ENCODE data around the gene SLC35F6.

Gene SLC35F6

DNA sequence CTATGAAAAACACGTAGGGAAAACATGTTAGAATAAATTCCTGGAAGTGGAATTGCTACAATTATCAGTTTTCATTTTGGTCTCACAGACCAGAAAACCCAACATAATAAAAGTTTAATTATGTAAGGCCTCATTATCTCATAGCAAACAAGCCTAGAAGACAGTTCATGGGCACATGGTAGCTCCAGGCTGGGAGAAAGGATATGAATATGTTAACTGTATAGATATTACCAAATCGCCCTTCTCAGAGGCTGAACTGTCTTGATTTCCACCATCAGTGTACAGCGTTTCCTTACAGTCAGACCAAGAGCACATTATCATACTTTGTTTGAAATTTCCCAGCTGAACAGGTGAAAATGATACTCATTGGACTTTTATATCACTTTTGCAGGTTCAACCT, 17.1 kb upstream of the SLC35F6 start:
- TF ChIP-seq, protein P1, sequence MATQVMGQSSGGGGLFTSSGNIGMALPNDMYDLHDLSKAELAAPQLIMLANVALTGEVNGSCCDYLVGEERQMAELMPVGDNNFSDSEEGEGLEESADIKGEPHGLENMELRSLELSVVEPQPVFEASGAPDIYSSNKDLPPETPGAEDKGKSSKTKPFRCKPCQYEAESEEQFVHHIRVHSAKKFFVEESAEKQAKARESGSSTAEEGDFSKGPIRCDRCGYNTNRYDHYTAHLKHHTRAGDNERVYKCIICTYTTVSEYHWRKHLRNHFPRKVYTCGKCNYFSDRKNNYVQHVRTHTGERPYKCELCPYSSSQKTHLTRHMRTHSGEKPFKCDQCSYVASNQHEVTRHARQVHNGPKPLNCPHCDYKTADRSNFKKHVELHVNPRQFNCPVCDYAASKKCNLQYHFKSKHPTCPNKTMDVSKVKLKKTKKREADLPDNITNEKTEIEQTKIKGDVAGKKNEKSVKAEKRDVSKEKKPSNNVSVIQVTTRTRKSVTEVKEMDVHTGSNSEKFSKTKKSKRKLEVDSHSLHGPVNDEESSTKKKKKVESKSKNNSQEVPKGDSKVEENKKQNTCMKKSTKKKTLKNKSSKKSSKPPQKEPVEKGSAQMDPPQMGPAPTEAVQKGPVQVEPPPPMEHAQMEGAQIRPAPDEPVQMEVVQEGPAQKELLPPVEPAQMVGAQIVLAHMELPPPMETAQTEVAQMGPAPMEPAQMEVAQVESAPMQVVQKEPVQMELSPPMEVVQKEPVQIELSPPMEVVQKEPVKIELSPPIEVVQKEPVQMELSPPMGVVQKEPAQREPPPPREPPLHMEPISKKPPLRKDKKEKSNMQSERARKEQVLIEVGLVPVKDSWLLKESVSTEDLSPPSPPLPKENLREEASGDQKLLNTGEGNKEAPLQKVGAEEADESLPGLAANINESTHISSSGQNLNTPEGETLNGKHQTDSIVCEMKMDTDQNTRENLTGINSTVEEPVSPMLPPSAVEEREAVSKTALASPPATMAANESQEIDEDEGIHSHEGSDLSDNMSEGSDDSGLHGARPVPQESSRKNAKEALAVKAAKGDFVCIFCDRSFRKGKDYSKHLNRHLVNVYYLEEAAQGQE (IDR thresholded peaks at IDR 0.05; ENCODE audit: insufficient read depth in 1 of 2, low read depth in 2 of 2, low read length in 2 of 2), result no peak
- TF ChIP-seq POLR2AphosphoS5 (IDR thresholded peaks at IDR 0.05; ENCODE audit: low read depth, low read length), result no peak
- no peak for TF ChIP-seq FOXP2 (optimal IDR thresholded peaks at IDR 0.05; ENCODE audit: borderline replicate concordance, extremely low read depth, extremely low read length, insufficient read depth)
- no peak for TF ChIP-seq TAF1 (IDR thresholded peaks at IDR 0.05; ENCODE audit: borderline replicate concordance, insufficient read depth, low read length)
- TF ChIP-seq SIN3A (IDR thresholded peaks at IDR 0.05; ENCODE audit: borderline replicate concordance, insufficient read depth, low read length), result no peak

GRCh38 chr2:26752656-26753055, 11.4 kb upstream of the SLC35F6 start:
- TF ChIP-seq SIN3A (IDR thresholded peaks at IDR 0.05; ENCODE audit: borderline replicate concordance, insufficient read depth, low read length) (peak; percentile 64; the same call in 1 of the 2 replicates), TAF1 (IDR thresholded peaks at IDR 0.05; ENCODE audit: borderline replicate concordance, insufficient read depth, low read length) (peak; percentile 43; the same call in 1 of the 2 replicates), FOXP2 (optimal IDR thresholded peaks at IDR 0.05; ENCODE audit: borderline replicate concordance, extremely low read depth, extremely low read length, insufficient read depth) (no peak), POLR2AphosphoS5 (IDR thresholded peaks at IDR 0.05; ENCODE audit: low read depth, low read length) (0 out of 2 replicates have a peak, but pooled peaks have one; percentile 33)
- TF ChIP-seq, protein P1 (IDR thresholded peaks at IDR 0.05; ENCODE audit: insufficient read depth in 1 of 2, low read depth in 2 of 2, low read length in 2 of 2), result peak in 1 of 2 experiments; percentile 33; a peak in 1 of 4 replicates

- no peak for TF ChIP-seq SIN3A (IDR thresholded peaks at IDR 0.05; ENCODE audit: borderline replicate concordance, insufficient read depth, low read length)
Measured at GRCh38 chr2:26754539-26754938, 9.5 kb upstream of the SLC35F6 start.

DNA sequence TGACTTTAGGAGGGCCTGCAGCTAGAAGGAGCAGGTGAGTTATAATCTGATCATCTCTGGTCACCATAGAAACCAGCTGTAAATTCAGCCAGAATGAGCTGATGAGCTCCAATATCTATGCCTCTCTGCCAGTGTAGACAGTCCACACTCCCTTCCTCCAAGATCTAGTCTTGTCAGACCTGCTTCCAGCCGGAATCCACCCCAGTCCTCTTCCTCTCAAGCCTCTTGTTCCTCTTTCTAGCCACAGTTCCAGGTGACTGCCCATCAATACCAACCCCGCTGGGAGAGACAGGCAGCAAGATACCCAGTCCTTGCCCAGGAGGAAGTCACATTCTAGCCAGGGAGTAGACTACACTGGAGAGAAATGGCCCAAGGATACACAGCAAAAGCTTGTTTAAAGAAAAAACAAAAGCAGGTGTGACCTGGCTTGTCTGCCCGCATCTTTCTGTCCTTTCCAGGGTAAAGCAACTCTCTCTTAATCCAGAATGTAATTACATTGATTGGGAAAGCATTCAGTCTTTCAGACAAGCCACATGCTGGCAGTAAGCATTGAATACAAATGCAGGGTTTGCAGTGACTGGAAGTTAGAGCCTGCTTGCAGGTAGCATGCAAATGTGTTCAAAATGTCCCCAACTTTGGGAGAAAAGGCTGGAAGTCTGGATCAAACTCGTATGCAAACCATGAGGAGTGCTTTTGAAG, 9.0 kb upstream of the SLC35F6 start:
- TF ChIP-seq FOXP2 (optimal IDR thresholded peaks at IDR 0.05; ENCODE audit: borderline replicate concordance, extremely low read depth, extremely low read length, insufficient read depth) (no peak), SIN3A (IDR thresholded peaks at IDR 0.05; ENCODE audit: borderline replicate concordance, insufficient read depth, low read length) (no peak), POLR2AphosphoS5 (IDR thresholded peaks at IDR 0.05; ENCODE audit: low read depth, low read length) (no peak), TAF1 (IDR thresholded peaks at IDR 0.05; ENCODE audit: borderline replicate concordance, insufficient read depth, low read length) (no peak)
- TF ChIP-seq, protein P1 (IDR thresholded peaks at IDR 0.05; ENCODE audit: insufficient read depth in 1 of 2, low read depth in 2 of 2, low read length in 2 of 2), result no peak

DNA sequence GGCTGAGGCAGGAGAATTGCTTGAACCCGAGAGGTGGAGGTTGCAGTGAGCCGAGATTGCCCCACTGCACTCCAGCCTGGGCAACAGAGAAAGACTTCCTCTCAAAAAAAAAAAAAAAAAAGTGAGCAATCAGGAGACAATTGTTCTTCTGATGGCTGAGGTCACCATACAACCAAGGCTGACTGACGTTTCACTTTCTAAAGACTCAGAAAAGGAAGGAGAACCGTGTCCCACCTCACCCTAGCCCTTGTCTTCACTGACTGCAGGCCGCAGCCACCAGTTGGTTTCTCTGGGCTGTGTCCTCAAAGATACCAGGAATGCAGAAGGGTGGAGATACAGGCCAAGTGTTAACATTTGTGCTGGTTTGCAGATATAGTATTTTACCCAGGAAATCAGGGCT, 7.7 kb upstream of the SLC35F6 start:
- TF ChIP-seq POLR2AphosphoS5 (IDR thresholded peaks at IDR 0.05; ENCODE audit: low read depth, low read length), result no peak
- no peak for TF ChIP-seq TAF1 (IDR thresholded peaks at IDR 0.05; ENCODE audit: borderline replicate concordance, insufficient read depth, low read length)
- TF ChIP-seq, protein P1 (IDR thresholded peaks at IDR 0.05; ENCODE audit: insufficient read depth in 1 of 2, low read depth in 2 of 2, low read length in 2 of 2), result no peak
- no peak for TF ChIP-seq SIN3A (IDR thresholded peaks at IDR 0.05; ENCODE audit: borderline replicate concordance, insufficient read depth, low read length)
- TF ChIP-seq FOXP2 (optimal IDR thresholded peaks at IDR 0.05; ENCODE audit: borderline replicate concordance, extremely low read depth, extremely low read length, insufficient read depth), result no peak

Data from PFSK-1 (cell line).